Left lung (tissue), 10 donors: ENCODE data around the gene PRTFDC1. TPM values are rescaled to one million over a fixed set of nuclear protein-coding genes. Genes with fewer than 3 reads are reported as not detected.
"Not testable (repeated sequence)": the region's sequence is repeated elsewhere in the genome, so short reads cannot be mapped to it uniquely, and the experiment has no call there.

ENCODE experiments used
- ATAC-seq: fragments of 200-7000 bp; cut with Tn5 transposase; one replicate; pipeline ENCODE4 v1.9.1; 2020; ENCODE audit warnings: moderate library complexity
- DNase-seq, 4 donors: peaks; one replicate each; pipeline ENCODE4 v3.0.0-alpha.2; 2013 to 2020
- H3K27ac ChIP-seq, 2 donors: fragments of 200-600 bp; sonication (generic) in 1 of 2; one replicate each; pipeline versions ENCODE4 v1.5.0 to v1.8.0; 2020 to 2021
- H3K27me3 ChIP-seq, 2 donors: fragments of 200-600 bp; sonication (generic) in 1 of 2; one replicate each; pipeline versions ENCODE4 v1.5.0 to v1.8.0; 2020 to 2021
- H3K36me3 ChIP-seq, 2 donors: fragments of 200-600 bp; sonication (generic) in 1 of 2; one replicate each; pipeline versions ENCODE4 v1.5.0 to v1.8.0; 2020 to 2021
- H3K4me1 ChIP-seq, 2 donors: fragments of 200-600 bp; one replicate each; pipeline ENCODE4 v1.8.0; 2021
- H3K4me3 ChIP-seq, 2 donors: fragments of 200-600 bp; sonication (generic) in 1 of 2; one replicate each; pipeline versions ENCODE4 v1.5.0 to v1.8.0; 2020 to 2021; ENCODE audit warnings: mild to moderate bottlenecking in 1 of 2
- H3K9me3 ChIP-seq, 2 donors: fragments of 200-600 bp; sonication (generic) in 1 of 2; one replicate each; pipeline versions ENCODE4 v1.5.0 to v1.8.0; 2020 to 2021
- CTCF ChIP-seq, 2 donors: fragments of 200-600 bp; sonication (generic) in 1 of 2; IDR thresholded peaks; one replicate each; pipeline versions ENCODE4 v1.5.0 to v1.8.0; 2021; ENCODE audit warnings: antibody characterized with exemption in 2 of 2
- intact Hi-C, 2 donors: fragments of 100-400 bp; cut with DNase I; formaldehyde crosslinking; loops; one replicate each; pipeline versions ENCODE4 v1.11.2 to v1.14.2; 2022
- polyA plus RNA-seq, 6 donors: library from polyadenylated mRNA; unstranded; fragments of 120-200 nt; gene quantifications; one replicate each; pipeline ENCODE4 v1.2.1, GENCODE V29; 2013; ENCODE audit not compliant: insufficient read length in 6 of 6
- total RNA-seq, 2 donors: library from RNA; stranded (reverse); fragmentation: NEBNext Ultra II Directional; extraction: Animal tissue kit (Norgen Biotek cat#: 25700); gene quantifications; one replicate each; pipeline ENCODE4 v1.2.1, GENCODE V29; 2021
- donor health status: DM: no; HTN: yes; CAD: no.
- donor health status: DM: no; HTN: no; CAD: no.

Gene PRTFDC1
- total and polyA plus RNA-seq, 8 donors = 5.2 to 69.7 (median 49.5) TPM

- TF ChIP-seq CTCF (IDR thresholded peaks at IDR 0.05) = no peak
- Histone ChIP-seq H3K4me3 (no peak overlapping the region), H3K27me3 (no peaks in the 10 kb centered on the region), H3K9me3 (no peaks in the 10 kb centered on the region), H3K4me1 (no peaks in the 10 kb centered on the region), H3K27ac (peak overlapping the region in 1 of 2 donors; percentile 39), H3K36me3 (no peaks in the 10 kb centered on the region)
- peak; percentile 65 for ATAC-seq
- intact Hi-C loops = no loop called here
- DNase-seq = peak in 2 of 4 donors; percentile 65 to 83
Observed at GRCh38 chr10:24974976-24975375, 22.6 kb upstream of the PRTFDC1 start.

DNA sequence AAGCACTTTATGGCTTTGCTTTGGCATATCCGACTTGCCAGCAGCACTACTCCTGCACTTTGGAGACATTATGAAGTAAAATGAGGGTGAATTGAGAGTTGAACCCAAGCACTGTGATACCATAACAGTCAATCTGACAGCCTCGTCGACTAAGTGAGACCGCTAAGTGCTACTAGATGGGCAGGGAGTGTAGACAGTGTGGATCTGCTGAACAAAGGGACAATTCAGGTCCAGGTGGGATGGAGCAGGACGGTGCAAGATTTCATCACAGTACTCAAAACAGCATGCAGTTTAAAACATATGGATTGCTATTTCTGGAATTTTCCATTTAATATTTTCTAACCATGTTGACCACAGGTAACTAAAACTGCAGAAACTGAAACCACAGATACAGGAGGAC is 20.8 kb upstream of the PRTFDC1 start:
- Histone ChIP-seq H3K27ac (no peak overlapping the region), H3K27me3 (no peaks in the 10 kb centered on the region), H3K4me3 (no peak overlapping the region), H3K4me1 (no peaks in the 10 kb centered on the region), H3K36me3 (no peaks in the 10 kb centered on the region), H3K9me3 (no peaks in the 10 kb centered on the region)
- TF ChIP-seq CTCF (IDR thresholded peaks at IDR 0.05) = no peak
- no peak for DNase-seq
- intact Hi-C loops = no loop called here
- no peak for ATAC-seq

- H3K4me1 ChIP-seq = no peaks in the 10 kb centered on the region
- intact Hi-C loops = no loop called here
- ATAC-seq (no peak), DNase-seq (no peak)
- H3K27me3 ChIP-seq = no peaks in the 10 kb centered on the region
- no peak for TF ChIP-seq CTCF (IDR thresholded peaks at IDR 0.05)
- H3K4me3 ChIP-seq = no peak overlapping the region
- H3K36me3 ChIP-seq = no peaks in the 10 kb centered on the region
- no peaks in the 10 kb centered on the region for H3K9me3 ChIP-seq
- H3K27ac ChIP-seq = no peak overlapping the region
Observed at GRCh38 chr10:24971374-24971773, 19.0 kb upstream of the PRTFDC1 start.

DNA sequence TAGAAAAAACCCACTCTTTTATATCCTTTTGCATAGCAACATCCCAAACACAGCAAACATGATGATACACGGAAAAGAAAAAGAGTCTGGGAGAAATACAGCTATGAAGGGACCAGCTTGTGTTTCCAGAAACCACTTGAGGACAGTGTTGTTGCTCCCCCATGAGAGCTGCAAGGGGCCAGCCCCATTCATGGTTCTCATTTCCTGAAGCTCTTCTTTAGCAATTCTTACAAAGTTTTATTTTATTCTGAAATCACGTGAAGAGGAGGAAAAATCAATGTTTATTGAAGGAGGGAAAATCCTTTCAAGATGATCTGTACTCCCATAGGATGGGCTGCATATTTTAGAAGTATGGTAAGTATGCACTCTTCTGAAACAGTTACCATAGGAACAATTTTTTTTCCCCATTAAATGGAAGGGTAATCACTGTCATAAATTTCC is 17.5 kb upstream of the PRTFDC1 start:
- H3K27ac ChIP-seq = no peak overlapping the region
- no peak for ATAC-seq
- DNase-seq = no peak

GRCh38 chr10:24968951-24969350 is 16.5 kb upstream of the PRTFDC1 start:
- DNase-seq (peak in 1 of 4 donors; percentile 78), ATAC-seq (peak; percentile 36)
- intact Hi-C loops, H3K9me3 ChIP-seq, H3K4me1 ChIP-seq, H3K4me3 ChIP-seq, H3K27me3 ChIP-seq, H3K27ac ChIP-seq, H3K36me3 ChIP-seq: not testable (repeated sequence)

More for the DNA sequence above, 17.5 kb upstream of the PRTFDC1 start:
- Histone ChIP-seq H3K9me3 (no peaks in the 10 kb centered on the region), H3K27me3 (no peaks in the 10 kb centered on the region), H3K36me3 (no peaks in the 10 kb centered on the region), H3K4me3 (no peak overlapping the region), H3K4me1 (no peaks in the 10 kb centered on the region)
- intact Hi-C loops = no loop called here
- no peak for TF ChIP-seq CTCF (IDR thresholded peaks at IDR 0.05)

DNA sequence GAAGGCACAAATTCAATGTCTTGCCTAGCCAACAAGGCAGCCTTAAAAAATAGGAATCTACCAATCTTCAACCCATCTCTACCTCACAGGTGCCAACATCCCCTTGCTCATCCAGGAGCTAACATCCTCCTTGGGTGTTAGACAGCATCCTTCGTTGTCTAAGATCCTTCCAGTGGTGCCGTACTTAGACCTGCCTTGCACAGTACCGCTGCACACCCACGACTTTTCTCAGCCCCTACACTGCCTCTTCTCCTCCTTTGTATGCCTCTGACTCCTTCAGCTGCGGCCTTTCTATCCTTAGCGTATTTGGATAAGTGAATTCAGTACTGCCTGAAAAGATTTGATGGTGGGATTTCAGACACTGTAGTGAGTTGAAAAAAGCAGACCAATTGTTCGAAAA is 15.9 kb upstream of the PRTFDC1 start:
- H3K9me3 ChIP-seq = no peaks in the 10 kb centered on the region
- H3K27me3 ChIP-seq = no peaks in the 10 kb centered on the region
- H3K4me1 ChIP-seq = no peaks in the 10 kb centered on the region
- H3K27ac ChIP-seq = no peak overlapping the region
- no peak for DNase-seq
- no peaks in the 10 kb centered on the region for H3K36me3 ChIP-seq
- intact Hi-C loops = no loop called here
- no peak overlapping the region for H3K4me3 ChIP-seq
- ATAC-seq = no peak
- TF ChIP-seq CTCF (IDR thresholded peaks at IDR 0.05) = no peak
